OCI-LY3 (cell line): ENCODE measurements around the gene BLOC1S4.

ENCODE experiments used
- CTCF ChIP-seq: fragments of 200-600, 300-600 bp; sonication (generic); IDR thresholded peaks from 2 replicates; pipeline ENCODE4 v1.5.1; 2014; ENCODE audit warnings: antibody characterized with exemption, low read length, low read depth
- EZH2phosphoT487 ChIP-seq: fragments of 200-600 bp; shearing (Covaris generic); IDR thresholded peaks from 2 replicates; pipeline ENCODE4 v1.6.1; 2018; ENCODE audit warnings: antibody characterized with exemption, mixed run types, low read depth

- TF ChIP-seq CTCF, result no peak
- no peak for TF ChIP-seq EZH2phosphoT487
These were observed 34.6 kb downstream of the BLOC1S4 start for GRCh38 chr4:6750286-6751221.
